Measurements from ENCODE around the gene RRP36.

Gene RRP36

GRCh38 chr6:43007126-43007525 is 14.3 kb upstream of the RRP36 start:
- no peak for DNase-seq

DNA sequence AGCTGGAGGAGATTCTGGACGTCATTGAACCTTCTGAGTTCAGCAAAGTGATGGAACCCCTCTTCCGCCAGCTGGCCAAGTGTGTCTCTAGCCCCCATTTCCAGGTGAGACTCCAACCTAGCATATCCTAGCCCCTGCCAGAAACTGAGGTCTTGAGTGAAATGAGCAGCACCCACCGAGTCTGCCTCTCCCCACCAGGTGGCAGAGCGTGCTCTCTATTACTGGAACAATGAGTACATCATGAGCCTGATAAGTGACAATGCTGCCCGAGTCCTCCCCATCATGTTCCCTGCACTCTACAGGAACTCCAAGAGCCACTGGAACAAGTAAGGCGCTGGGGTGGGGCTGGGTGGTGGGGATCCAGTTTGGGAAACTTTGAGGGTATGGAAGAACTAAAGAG is 12.3 kb upstream of the RRP36 start:
- DNase-seq = peak; percentile 14

DNA sequence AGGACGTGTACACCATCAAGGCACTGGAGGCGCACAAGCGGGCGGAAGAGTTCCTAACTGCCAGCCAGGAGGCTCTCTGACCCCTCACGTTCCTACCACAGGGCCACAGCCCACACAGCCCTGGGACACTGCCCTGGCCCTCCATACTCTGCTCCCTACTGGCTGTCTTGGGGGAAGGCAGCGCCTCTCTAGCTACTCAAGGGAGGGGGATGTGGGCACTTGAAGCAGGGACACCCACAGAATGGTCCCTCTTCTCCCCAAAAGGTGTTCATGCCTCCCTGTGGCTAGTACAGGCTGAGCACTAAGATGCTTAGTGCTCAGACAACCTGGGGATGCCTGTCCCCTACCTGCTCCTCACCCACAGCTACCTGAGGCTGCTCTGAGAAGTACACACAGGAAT is 10.2 kb upstream of the RRP36 start:
- no peak for DNase-seq

GRCh38 chr6:43012364-43012763 is 9.1 kb upstream of the RRP36 start:
- no peak for DNase-seq

- no peak for DNase-seq
Measured at GRCh38 chr6:43013097-43013842, 8.2 kb upstream of the RRP36 start.

GRCh38 chr6:43013843-43014433 is 7.5 kb upstream of the RRP36 start, which contains the start of the genes KLHDC3 and MEA1:
Gene KLHDC3, plus strand, starts transcription at chr6:43014249. Its CDS starts 2,944 bp downstream, at chr6:43017193.
Gene MEA1, minus strand, starts transcription at chr6:43013946. Its CDS starts 133 bp downstream, at chr6:43013813.
- DNase-seq = peak; percentile 100

GRCh38 chr6:43014434-43014909 is 7.0 kb upstream of the RRP36 start:
- DNase-seq = no peak

DNA sequence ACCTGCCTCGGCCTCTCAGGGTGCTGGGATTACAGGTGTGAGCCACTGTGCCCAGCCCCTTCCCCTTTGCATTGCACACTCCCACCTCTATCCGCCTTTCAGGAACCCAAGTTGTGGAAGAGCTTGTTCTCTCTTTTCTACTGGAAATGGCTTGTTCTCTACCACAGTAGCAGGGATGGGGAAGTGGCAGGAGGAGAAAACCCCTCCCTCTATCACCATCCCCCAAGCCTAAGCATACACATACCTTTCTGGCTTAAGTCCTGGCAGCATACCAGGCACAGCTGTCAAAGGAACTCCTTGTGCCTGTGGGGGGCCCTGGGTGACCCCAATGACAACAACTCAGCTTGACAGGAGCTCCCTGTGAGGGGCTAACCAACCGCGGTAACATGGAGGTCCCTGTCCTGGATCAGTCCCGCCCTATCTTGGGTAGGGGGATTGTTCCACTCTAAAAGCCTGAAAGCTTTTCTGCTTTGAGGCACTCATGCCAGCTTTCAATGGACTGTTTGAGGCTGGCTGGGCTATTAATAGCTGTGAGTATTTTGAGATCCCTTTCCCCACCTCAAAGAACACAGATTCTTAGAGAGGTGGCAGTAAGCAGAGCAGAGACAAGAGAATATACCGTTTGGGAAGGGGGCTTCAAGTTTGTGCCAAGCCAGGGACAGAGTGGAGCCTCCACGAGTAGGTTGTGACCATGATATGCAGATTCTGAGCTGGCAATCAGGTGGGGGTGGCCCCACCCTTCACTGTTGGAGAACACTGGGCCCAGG is 5.1 kb upstream of the RRP36 start:
- DNase-seq = no peak

- no peak for DNase-seq
Measured at GRCh38 chr6:43016943-43017334, 4.5 kb upstream of the RRP36 start.

- DNase-seq = no peak
Measured at GRCh38 chr6:43019152-43019551, 2.3 kb upstream of the RRP36 start.

- DNase-seq = no peak
Measured at GRCh38 chr6:43020052-43020705, 1.2 kb upstream of the RRP36 start.

- no peak for DNase-seq
Measured at GRCh38 chr6:43020847-43021246, 576 bp upstream of the RRP36 start.

DNA sequence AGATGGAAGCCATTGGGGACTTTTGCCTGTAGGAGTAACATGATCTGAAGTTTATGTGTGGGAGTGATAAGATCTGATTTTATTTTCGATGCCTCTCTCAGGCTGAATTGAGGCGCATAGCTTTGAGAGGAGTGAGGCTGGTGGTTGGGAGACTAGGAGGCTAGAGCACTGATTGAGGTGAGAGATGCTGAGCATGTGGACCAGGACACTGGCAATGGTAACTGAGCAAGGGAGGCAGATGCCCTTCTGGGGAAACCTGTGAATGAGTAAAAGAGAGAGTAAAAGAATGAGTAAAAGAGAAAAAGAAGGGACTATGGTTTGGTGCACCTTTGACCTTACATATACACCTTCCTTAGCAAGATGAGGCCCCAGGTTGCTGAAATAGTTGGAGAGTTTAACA is 3.0 kb downstream of the RRP36 start:
- no peak for DNase-seq

DNA sequence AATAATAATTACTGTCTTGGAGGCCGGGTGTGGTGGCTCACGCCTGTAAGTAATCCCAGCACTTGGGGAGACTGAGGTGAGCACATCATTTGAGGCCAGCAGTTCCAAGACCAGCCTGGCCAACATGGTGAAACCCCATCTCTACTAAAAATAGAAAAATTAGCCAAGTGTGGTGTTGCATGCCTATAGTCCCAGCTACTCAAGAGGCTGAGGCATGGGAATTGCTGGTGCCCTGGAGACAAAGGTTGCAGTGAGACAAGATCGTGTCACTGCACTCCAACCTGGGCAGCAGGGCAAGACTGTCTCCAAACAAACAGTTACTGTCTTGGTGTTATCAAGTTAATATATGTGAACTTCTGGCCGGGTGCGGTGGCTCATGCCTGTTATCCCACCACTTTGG is 4.9 kb downstream of the RRP36 start:
- no peak for DNase-seq

GRCh38 chr6:43029120-43029519 is 7.7 kb downstream of the RRP36 start:
- no peak for DNase-seq

- DNase-seq = no peak
Measured at GRCh38 chr6:43032326-43032725, 10.9 kb downstream of the RRP36 start.

DNA sequence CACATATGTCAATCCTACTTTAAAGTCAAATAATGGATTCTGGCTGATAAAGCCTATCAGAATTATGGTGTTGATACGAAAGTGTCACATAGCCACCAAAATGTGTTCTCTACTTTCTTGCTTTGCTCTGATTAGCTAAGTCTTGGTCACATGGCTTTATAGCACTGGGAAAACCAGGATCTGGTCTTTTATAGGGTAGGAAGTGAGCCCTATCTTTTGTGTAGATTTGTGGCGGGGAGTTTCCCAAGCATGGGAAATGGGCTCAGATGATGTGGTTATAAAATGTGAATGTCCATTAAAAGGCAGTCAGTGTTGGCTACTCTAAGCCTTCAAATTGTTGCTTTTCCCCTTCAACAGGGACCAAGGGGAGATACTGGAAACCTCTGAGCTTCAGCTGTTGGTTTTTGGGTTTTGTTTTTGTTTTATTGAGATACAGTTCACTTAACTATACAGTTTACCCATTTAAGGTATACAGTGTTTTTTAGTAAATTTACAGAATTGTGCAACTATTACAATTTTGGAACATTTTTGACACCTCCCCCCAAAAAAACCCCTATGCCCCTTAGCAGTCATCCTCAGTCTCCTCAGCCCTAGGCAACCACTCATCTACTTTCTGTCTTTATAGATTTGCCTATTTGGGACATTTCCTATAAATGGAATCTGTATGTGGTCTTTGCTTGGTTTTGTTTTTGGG is 12.2 kb downstream of the RRP36 start:
- DNase-seq = no peak

GRCh38 chr6:43034190-43034525 is 12.7 kb downstream of the RRP36 start:
- no peak for DNase-seq

DNA sequence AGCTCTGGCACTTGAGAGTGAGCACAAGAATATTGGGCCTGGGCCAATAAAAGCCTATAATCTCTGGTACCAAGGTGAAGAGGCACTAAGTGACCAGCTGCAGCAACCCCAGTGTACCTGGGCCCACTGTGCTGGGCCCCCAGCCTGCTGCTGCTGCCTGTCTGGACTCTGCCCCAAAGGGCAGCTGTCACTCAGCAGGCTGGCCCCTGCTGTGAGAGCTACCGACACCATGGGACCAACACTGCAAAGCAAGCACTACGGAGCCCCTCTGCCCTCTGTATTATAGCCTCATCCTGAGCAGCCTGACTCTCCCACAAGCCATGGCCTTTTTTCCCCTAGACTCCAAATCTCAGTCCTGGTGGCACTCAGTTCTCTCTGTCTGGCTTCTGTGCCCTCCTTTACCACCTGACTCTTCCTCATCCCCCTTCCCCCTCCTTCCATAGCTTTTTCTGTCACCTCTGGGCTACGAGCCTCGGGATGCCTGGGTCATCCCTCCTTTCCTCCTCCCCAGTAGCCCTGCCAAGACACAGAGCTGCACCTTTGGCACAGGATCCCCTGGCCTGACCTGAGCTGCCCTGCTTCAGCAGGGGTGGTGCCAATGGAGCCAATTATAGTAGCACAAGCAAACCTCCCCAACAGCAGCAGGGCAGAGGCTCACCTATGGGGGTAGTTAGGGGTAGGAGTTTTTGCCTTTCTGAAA is 14.2 kb downstream of the RRP36 start:
- no peak for DNase-seq

- DNase-seq = no peak
Measured at GRCh38 chr6:43036712-43037111, 15.3 kb downstream of the RRP36 start.

- no peak for DNase-seq
Measured at GRCh38 chr6:43037197-43037596, 15.8 kb downstream of the RRP36 start.

GRCh38 chr6:43037706-43038105 is 16.3 kb downstream of the RRP36 start:
- no peak for DNase-seq
